ENCODE data around the gene AGBL1.

Gene AGBL1

DNA sequence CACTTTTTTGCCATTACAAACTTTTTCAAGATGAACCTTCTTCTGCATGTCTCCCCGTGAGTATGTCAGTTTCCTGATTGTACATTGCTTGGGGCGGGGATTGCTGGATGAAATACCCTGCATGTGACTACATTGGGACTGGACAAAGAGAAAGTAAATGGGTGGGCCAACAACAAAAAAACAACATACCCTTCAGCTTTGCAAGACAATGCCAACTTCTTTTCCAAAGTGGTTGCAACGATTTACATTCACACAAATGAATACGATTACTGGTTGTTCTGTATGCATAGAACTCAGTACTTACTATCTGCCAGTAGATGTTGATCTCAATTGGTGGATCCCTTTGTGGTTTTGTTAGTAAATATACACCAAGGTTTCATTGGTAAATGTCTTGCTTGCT lies 908.4 kb downstream of the AGBL1 start:
- no peak for DNase-seq (ENCODE audit: low read depth)
- no peak overlapping the region for H3K4me3 ChIP-seq (ENCODE audit: control insufficient read depth, low read depth, low read length)
- TF ChIP-seq, protein P1, sequence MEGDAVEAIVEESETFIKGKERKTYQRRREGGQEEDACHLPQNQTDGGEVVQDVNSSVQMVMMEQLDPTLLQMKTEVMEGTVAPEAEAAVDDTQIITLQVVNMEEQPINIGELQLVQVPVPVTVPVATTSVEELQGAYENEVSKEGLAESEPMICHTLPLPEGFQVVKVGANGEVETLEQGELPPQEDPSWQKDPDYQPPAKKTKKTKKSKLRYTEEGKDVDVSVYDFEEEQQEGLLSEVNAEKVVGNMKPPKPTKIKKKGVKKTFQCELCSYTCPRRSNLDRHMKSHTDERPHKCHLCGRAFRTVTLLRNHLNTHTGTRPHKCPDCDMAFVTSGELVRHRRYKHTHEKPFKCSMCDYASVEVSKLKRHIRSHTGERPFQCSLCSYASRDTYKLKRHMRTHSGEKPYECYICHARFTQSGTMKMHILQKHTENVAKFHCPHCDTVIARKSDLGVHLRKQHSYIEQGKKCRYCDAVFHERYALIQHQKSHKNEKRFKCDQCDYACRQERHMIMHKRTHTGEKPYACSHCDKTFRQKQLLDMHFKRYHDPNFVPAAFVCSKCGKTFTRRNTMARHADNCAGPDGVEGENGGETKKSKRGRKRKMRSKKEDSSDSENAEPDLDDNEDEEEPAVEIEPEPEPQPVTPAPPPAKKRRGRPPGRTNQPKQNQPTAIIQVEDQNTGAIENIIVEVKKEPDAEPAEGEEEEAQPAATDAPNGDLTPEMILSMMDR (conservative IDR thresholded peaks at IDR 0.05; ENCODE audit: control insufficient read depth, insufficient read depth, low read depth, low read length) = no peak

GRCh38 chr15:87021751-87022150 lies 942.1 kb downstream of the AGBL1 start:
- TF ChIP-seq, protein P1 (conservative IDR thresholded peaks at IDR 0.05; ENCODE audit: control insufficient read depth, insufficient read depth, low read depth, low read length) = no peak
- DNase-seq (ENCODE audit: low read depth) = no peak
- no peak overlapping the region for H3K4me3 ChIP-seq (ENCODE audit: control insufficient read depth, low read depth, low read length)

- no peak overlapping the region for H3K4me3 ChIP-seq (ENCODE audit: control insufficient read depth, low read depth, low read length)
Observed at GRCh38 chr15:87031540-87032230, 952.0 kb downstream of the AGBL1 start.

DNA sequence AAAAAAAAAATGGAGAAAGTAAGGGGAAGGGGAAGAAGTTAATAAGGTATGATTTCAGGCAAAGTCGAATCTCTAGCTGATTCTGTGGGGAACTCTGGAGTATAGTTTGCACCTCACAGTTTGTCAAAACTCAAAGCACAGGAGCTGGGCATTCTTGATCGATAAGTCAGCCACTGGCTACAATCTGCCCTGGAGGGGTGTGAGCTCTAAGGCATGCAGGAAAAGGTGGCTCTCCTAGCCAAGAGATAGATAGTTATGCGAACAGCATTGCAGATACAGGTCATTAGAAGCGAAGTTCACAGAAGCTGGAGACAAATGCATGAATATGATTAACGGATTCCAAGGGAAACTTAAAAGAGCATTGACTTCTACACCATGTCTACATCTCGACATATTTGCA lies 952.6 kb downstream of the AGBL1 start:
- TF ChIP-seq, protein P1 (conservative IDR thresholded peaks at IDR 0.05; ENCODE audit: control insufficient read depth, insufficient read depth, low read depth, low read length) = no peak
- no peak for DNase-seq (ENCODE audit: low read depth)
- no peak overlapping the region for H3K4me3 ChIP-seq (ENCODE audit: control insufficient read depth, low read depth, low read length)

More at GRCh38 chr15:87031540-87032230, 952.0 kb downstream of the AGBL1 start:
- no peak for DNase-seq (ENCODE audit: low read depth)
- TF ChIP-seq, protein P1 (conservative IDR thresholded peaks at IDR 0.05; ENCODE audit: control insufficient read depth, insufficient read depth, low read depth, low read length) = no peak

GRCh38 chr15:87033056-87033455 lies 953.4 kb downstream of the AGBL1 start:
- no peak overlapping the region for H3K4me3 ChIP-seq (ENCODE audit: control insufficient read depth, low read depth, low read length)
- DNase-seq (ENCODE audit: low read depth) = no peak
- TF ChIP-seq, protein P1 (conservative IDR thresholded peaks at IDR 0.05; ENCODE audit: control insufficient read depth, insufficient read depth, low read depth, low read length) = no peak

DNA sequence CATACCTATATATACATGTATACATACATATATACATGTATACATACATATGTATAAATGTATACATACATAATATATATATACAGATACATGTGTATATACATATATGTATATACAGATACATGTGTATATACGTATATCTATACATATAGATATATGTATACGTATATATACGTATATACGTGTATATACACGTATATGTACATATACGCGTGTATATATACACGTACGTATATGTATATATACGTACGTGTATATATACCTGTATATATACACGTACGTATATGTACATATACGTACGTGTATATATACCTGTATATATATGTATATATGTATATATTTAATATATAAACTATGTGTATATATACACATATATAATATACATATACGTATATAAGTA lies 955.2 kb downstream of the AGBL1 start:
- H3K4me3 ChIP-seq (ENCODE audit: control insufficient read depth, low read depth, low read length) = no peak overlapping the region
- TF ChIP-seq, protein P1 (conservative IDR thresholded peaks at IDR 0.05; ENCODE audit: control insufficient read depth, insufficient read depth, low read depth, low read length) = no peak
- no peak for DNase-seq (ENCODE audit: low read depth)

Data from fibroblast of mammary gland (primary cell).